OCI-LY7 (cell line): ENCODE data around the gene HNRNPAB. TPM values are rescaled to one million over a fixed set of nuclear protein-coding genes. Genes with fewer than 3 reads are reported as not detected.

Experiments used
- BruUV-seq: library from RNA; stranded (reverse); fragments of 400-500 nt; replicated peaks from 2 replicates; lab custom pipeline; 2021; lab: Mats Ljungman, UMichigan
- CTCF ChIA-PET: fragments of 300-600 bp; sonication (Branson Sonifier 250); formaldehyde crosslinking; loops from one replicate; lab custom pipeline; 2022; ENCODE audit warnings: antibody characterized with exemption; ENCODE audit not compliant: unreplicated experiment; lab: Charles Lee
- POLR2A ChIA-PET: fragments of 300-600 bp; sonication (Branson Sonifier 250); formaldehyde crosslinking; loops from one replicate; lab custom pipeline; 2022; ENCODE audit warnings: antibody characterized with exemption; lab: Charles Lee
- DNase-seq: peaks from one replicate; pipeline ENCODE4 v3.0.0-alpha.2; 2015; ENCODE audit warnings: low spot score
- H2AFZ ChIP-seq: fragments of 200-600 bp; sonication (generic), shearing (Covaris generic); 2 replicates; pipeline ENCODE4 v1.6.1; 2014; ENCODE audit warnings: mild to moderate bottlenecking, antibody characterized with exemption, low read length, moderate library complexity
- H3K27ac ChIP-seq: fragments of 200-600 bp; sonication (generic); 2 replicates; pipeline ENCODE4 v1.5.1; 2014; ENCODE audit warnings: mixed run types, low read depth, mild to moderate bottlenecking, moderate library complexity, low read length, inconsistent platforms; ENCODE audit not compliant: poor library complexity, severe bottlenecking
- H3K36me3 ChIP-seq: fragments of 200-600 bp; sonication (generic); 2 replicates; pipeline ENCODE4 v1.6.1; 2014; ENCODE audit warnings: mild to moderate bottlenecking, antibody characterized with exemption, low read length, moderate library complexity, mixed read lengths; ENCODE audit not compliant: insufficient read depth
- H3K4me1 ChIP-seq: fragments of 200-600 bp; sonication (generic); 2 replicates; pipeline ENCODE4 v1.5.1; 2014; ENCODE audit warnings: mild to moderate bottlenecking, low read length; ENCODE audit not compliant: insufficient read depth, poor library complexity, severe bottlenecking
- H3K4me2 ChIP-seq: fragments of 200-600 bp; sonication (generic); 2 replicates; pipeline ENCODE4 v1.6.1; 2014; ENCODE audit warnings: mild to moderate bottlenecking, low read length
- H3K4me3 ChIP-seq: fragments of 200-600 bp; sonication (generic); 2 replicates; pipeline ENCODE4 v1.5.1; 2014; ENCODE audit warnings: mild to moderate bottlenecking, low read depth, low read length; ENCODE audit not compliant: poor library complexity, severe bottlenecking
- H3K79me2 ChIP-seq: fragments of 200-600 bp; sonication (generic); 2 replicates; pipeline ENCODE4 v1.6.1; 2016; ENCODE audit warnings: low read depth, mild to moderate bottlenecking, low read length, moderate library complexity, mixed read lengths; ENCODE audit not compliant: insufficient read depth
- H3K9me2 ChIP-seq: fragments of 200-600 bp; sonication (generic); 2 replicates; pipeline ENCODE4 v1.6.1; 2016; ENCODE audit warnings: mild to moderate bottlenecking, low read length, mixed read lengths; ENCODE audit not compliant: insufficient read depth
- H3K9me3 ChIP-seq: fragments of 200-600 bp; sonication (generic); 2 replicates; pipeline ENCODE4 v1.6.1; 2014; ENCODE audit warnings: mild to moderate bottlenecking, mixed run types, low read length, mixed read lengths
- H4K20me1 ChIP-seq: fragments of 200-600 bp; sonication (generic); 2 replicates; pipeline ENCODE4 v1.6.1; 2014; ENCODE audit warnings: mild to moderate bottlenecking, antibody characterized with exemption, low read length, moderate library complexity, mixed read lengths; ENCODE audit not compliant: insufficient read depth
- CTCF ChIP-seq: fragments of 200-600 bp; sonication (generic); conservative IDR thresholded peaks from 2 replicates; pipeline ENCODE4 v1.5.1; 2014; ENCODE audit warnings: mild to moderate bottlenecking, antibody characterized with exemption, low read length, moderate library complexity, mixed read lengths
- EZH2phosphoT487 ChIP-seq: fragments of 200-600 bp; sonication (generic); IDR thresholded peaks from 2 replicates; pipeline ENCODE4 v1.6.1; 2018; ENCODE audit warnings: low read depth, borderline replicate concordance, mild to moderate bottlenecking, mixed run types, antibody characterized with exemption, low read length, moderate library complexity, mixed read lengths
- intact Hi-C: fragments of 100-400 bp; cut with micrococcal nuclease; formaldehyde crosslinking; loops from one replicate; pipeline ENCODE4 v1.10.0; 2022; ENCODE audit not compliant: unreplicated experiment
- total RNA-seq, 2 experiments: library from RNA; depleted of rRNA in 1 of 2; stranded (reverse); fragments of >200 nt in 1 of 2; shearing (Covaris generic) in 1 of 2; gene quantifications; 2 replicates each; pipeline ENCODE4 v1.2.3, GENCODE V29; 2014 to 2022

The HNRNPAB gene
- total RNA-seq, 2 experiments from 2014 or later, result 146 to 350 TPM

- Histone ChIP-seq H3K9me2 (no peaks in the 10 kb centered on the region), H3K27ac (peak overlapping the region; percentile 82), H3K4me2 (peak overlapping the region; percentile 99), H3K9me3 (no peaks in the 10 kb centered on the region), H3K79me2 (peaks cover 62% of the 10 kb centered on the region), H2AFZ (no peak overlapping the region), H3K4me3 (peak overlapping the region; percentile 99), H4K20me1 (peaks cover 54% of the 10 kb centered on the region), H3K4me1 (peaks cover 20% of the 10 kb centered on the region), H3K36me3 (peaks cover 63% of the 10 kb centered on the region)
- POLR2A ChIA-PET, result interaction anchor here (0.9 to 1.7 kb wide), 2 partner anchors 11 to 25 kb away, joined by 4 to 5 read pairs; no protein-coding TSS in a partner anchor
- DNase-seq, result no peak
- BruUV-seq, result no TSS peak
- CTCF ChIA-PET, result no interaction called here
- intact Hi-C loops, result loop anchor here (2.0 kb wide), 1 partner anchor 27 kb away; the partner anchor contains the start of gene PHYKPL
- TF ChIP-seq CTCF (no peak), EZH2phosphoT487 (no peak)
Observed at GRCh38 chr5:178205749-178206047, 1.4 kb downstream of the HNRNPAB start.

GRCh38 chr5:178206166-178207101 lies 2.1 kb downstream of the HNRNPAB start:
- intact Hi-C loops, result no loop called here
- TF ChIP-seq CTCF (no peak), EZH2phosphoT487 (no peak)
- Histone ChIP-seq H3K79me2 (peaks cover 62% of the 10 kb centered on the region), H3K36me3 (peaks cover 70% of the 10 kb centered on the region), H3K27ac (peak overlapping the region; percentile 82), H3K9me2 (no peaks in the 10 kb centered on the region), H3K4me2 (peak overlapping the region; percentile 99), H2AFZ (no peak overlapping the region), H3K4me1 (peaks cover 20% of the 10 kb centered on the region), H4K20me1 (peaks cover 55% of the 10 kb centered on the region), H3K9me3 (no peaks in the 10 kb centered on the region), H3K4me3 (peak overlapping the region; percentile 99)
- ChIA-PET POLR2A (interaction anchor here (0.9 to 1.7 kb wide), 5 partner anchors 9 to 26 kb away, joined by 3 to 5 read pairs (median 4); no protein-coding TSS in a partner anchor), CTCF (no interaction called here)
- TSS peak; percentile 49 for BruUV-seq
- DNase-seq, result no peak
